Myocyte (in vitro differentiated cells): ENCODE results near the gene AP3S2. TPM values are rescaled to one million over a fixed set of nuclear protein-coding genes. Genes with fewer than 3 reads are reported as not detected.
"Not testable (repeated sequence)": the region's sequence is repeated elsewhere in the genome, so short reads cannot be mapped to it uniquely, and the experiment has no call there.

Experiments used
- DNase-seq: peaks from one replicate; pipeline ENCODE4 v3.0.0-alpha.2; 2012; ENCODE audit warnings: low read depth
- total RNA-seq: library from RNA; depleted of rRNA; stranded (reverse); fragments of >200 nt; gene quantifications from 2 replicates; pipeline ENCODE4 v1.2.3, GENCODE V29; 2014

AP3S2 gene
- total RNA-seq, 1 donor from 2014 or later: 65.3 TPM

GRCh38 chr15:89836267-89837133 is 57.3 kb downstream of the AP3S2 start:
- DNase-seq: peak; percentile 92

- DNase-seq: no peak
Observed at GRCh38 chr15:89835176-89835564, 58.6 kb downstream of the AP3S2 start.

- DNase-seq: not testable (repeated sequence)
Observed at GRCh38 chr15:89834465-89835175, 59.2 kb downstream of the AP3S2 start.

- no peak for DNase-seq
Observed at GRCh38 chr15:89833966-89834365, 59.8 kb downstream of the AP3S2 start.

- no peak for DNase-seq
Observed at GRCh38 chr15:89830639-89831038, 63.2 kb downstream of the AP3S2 start.

GRCh38 chr15:89829616-89830440 is 64.0 kb downstream of the AP3S2 start:
- DNase-seq: no peak

GRCh38 chr15:89829161-89829560 is 64.6 kb downstream of the AP3S2 start:
- DNase-seq: no peak

- DNase-seq: peak; percentile 88
Observed at GRCh38 chr15:89828281-89829145, 65.3 kb downstream of the AP3S2 start.

- DNase-seq: no peak
Observed at GRCh38 chr15:89827829-89828228, 66.0 kb downstream of the AP3S2 start.

- no peak for DNase-seq
Observed at GRCh38 chr15:89826671-89827655, 66.8 kb downstream of the AP3S2 start.

GRCh38 chr15:89825271-89825940 is 68.4 kb downstream of the AP3S2 start:
- no peak for DNase-seq

GRCh38 chr15:89824607-89824867 is 69.3 kb downstream of the AP3S2 start:
- DNase-seq: no peak

GRCh38 chr15:89823836-89824606 is 69.8 kb downstream of the AP3S2 start:
- no peak for DNase-seq

- no peak for DNase-seq
Observed at GRCh38 chr15:89822951-89823711, 70.7 kb downstream of the AP3S2 start.

- DNase-seq: no peak
Observed at GRCh38 chr15:89822611-89822950, 71.2 kb downstream of the AP3S2 start.

GRCh38 chr15:89822026-89822425 is 71.8 kb downstream of the AP3S2 start:
- peak; percentile 62 for DNase-seq
